ENCODE results near the gene ZDHHC20.
"Not testable (repeated sequence)": the region's sequence is repeated elsewhere in the genome, so short reads cannot be mapped to it uniquely, and the experiment has no call there.

The ZDHHC20 gene

GRCh38 chr13:21435231-21435630, 23.9 kb downstream of the ZDHHC20 start:
- no peak for DNase-seq

DNA sequence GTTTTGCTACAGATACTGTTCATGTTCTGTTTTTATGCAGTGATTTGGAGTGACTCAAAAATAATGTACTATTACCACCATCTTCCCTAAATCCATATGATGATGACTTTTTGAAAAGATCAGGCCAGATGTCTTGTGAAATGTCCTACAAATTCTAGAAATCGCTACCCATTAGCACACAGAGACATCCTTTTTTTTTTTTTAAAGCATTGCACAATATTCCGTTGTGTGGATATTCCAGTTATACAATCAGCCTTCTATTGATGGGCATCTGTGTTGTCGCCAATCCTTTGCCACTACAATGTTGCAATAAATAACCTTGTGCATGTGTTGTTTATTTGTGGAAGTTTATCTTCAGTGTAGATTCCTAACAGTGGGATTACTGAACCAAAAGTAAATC, 24.5 kb downstream of the ZDHHC20 start:
- no peak for DNase-seq

DNA sequence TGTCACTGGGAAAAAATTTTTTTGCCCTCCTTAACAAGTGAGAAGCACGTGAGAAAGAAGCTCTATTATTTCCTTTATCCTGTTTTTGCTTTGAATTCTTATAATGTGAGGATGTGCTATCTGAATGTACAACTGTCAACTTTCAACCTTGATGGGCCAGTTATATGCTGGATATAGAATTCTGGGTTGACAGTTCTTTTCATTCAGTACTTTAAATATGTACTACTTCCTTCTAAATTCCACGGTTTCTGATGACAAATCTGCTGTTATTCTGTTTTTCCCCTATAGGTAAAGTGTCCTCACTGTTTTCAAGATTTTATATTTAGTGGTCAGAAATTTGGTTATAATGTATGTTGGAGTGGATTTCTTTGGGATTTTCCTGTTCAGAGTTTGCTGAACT, 29.9 kb downstream of the ZDHHC20 start:
- no peak for DNase-seq

- DNase-seq, result no peak
These were observed 31.4 kb downstream of the ZDHHC20 start for GRCh38 chr13:21427741-21428140.

GRCh38 chr13:21426238-21426637, 32.9 kb downstream of the ZDHHC20 start:
- no peak for DNase-seq

DNA sequence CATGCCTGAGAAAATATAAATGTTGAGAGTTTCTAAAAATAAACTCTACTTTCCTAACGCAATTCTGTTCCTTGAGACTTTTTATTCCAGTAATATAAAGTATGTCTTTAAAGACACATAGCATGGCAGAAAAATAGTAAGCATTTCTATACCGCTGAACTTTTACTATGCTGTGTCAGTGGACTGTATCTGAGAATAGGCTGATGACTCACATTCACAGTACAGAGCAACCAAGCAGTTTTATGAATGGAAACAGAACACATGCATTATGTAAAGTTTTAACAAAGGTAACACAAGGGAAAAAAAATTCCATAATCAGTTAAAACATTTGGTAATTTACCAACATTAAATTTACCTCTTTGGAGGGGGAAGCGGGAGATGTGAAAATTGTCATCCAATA, 38.4 kb downstream of the ZDHHC20 start:
- no peak for DNase-seq

DNA sequence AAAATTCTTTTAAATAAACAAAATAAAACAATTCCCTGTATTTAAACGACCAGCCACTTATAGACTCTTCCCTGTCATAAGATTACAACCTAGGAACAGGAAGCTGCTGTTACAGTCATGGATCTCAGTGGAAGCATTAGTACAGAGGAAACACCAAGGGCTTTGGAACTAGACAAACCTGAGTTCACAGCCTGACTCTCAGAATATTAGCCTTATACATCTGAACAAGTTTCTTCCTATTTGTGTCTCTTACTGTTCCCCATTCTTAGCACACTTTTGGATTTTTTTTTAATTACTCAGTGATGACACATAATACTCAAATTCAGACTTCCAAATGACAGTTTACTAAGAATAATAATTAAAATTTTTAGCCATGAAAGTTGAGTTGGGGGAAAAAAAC, 46.1 kb downstream of the ZDHHC20 start:
- DNase-seq, result no peak

DNA sequence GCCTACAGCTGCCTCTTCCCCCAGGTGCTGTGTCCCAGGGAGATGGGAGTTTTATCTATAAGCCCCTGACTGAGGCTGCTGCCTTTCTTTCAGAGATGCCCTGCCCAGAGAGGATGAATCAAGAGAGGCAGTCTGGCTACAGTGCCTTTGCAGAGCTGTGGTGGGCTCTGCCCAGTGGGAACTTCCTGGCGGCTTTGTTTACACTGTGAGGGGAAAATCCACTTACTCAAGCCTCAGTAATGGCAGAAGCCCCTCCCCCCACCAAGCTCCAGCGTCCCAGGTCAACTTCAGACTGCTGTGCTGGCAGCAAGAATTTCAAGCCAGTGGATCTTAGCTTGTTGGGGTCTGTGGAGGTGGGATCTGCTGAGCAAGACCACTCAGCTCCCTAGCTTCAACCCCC, 48.6 kb downstream of the ZDHHC20 start:
- not testable (repeated sequence) for DNase-seq

DNA sequence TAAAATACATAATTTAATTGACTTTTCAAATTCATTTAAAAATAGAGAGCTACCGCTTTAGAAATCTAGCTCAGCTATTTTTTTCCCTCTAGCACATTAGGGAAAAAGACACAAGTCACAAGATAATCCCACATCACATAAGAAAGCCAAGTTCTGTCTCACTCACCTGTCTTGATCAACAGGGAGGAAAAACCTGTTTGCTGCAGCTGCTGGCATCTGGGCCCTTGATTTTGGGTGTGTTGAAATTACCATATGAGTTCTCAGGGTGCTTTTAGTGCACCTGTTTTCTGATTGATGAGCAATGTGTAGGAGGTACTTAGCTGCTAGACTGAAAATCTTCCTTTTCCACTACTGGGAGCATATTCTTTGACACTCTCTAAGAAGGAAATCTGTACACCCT, 53.8 kb downstream of the ZDHHC20 start:
- DNase-seq, result no peak

DNA sequence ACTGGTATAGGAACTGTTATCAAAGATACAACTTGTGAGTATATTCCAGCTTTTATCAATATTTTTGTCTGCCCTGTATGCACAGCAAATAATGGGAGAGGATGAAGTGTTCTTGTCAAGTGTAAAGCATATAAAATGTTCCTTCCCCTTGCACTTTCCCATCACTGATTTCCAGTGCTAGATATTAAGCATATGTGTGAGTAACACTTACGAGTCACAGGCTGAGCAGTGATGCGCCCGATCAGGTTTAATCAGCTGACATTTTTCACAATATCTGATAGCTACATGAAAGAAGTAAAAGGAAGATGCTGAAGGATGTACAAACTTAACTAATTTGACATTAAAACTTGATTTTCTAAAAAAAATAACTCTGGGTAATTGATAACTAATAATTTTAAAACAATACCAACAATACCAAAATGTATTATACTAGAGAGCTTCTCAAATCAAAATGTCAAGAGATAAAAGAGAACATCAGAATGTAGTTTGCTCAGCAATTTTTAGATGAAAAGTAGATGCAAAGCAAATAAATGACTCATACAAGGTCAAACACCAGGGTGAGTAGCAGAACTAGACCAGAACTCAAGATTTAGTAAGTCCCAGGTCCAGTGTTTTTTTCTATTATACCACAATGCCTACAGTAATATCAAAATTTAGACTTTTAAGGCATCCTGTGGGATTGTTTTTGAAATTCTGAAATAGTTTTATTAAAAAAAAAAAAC, 56.4 kb downstream of the ZDHHC20 start:
- no peak for DNase-seq

DNA sequence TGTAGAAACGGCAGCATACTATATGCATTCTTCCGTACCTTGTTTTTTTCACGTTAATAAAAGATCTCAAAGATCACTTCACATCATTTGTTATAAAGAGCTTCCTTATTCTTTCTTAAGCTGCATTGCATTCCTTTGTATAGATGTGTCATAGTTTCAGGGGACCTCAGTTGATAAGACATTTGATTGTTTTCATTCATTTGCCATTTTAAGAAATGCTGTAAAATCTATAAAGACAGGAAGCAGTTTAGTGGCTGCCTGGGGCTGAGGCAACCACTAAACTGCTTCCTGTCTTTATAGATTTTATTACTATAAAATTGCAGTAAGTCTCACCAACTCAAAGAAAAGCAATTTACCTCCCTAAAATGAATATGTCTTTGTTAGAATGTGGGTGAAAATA, 59.4 kb downstream of the ZDHHC20 start:
- DNase-seq, result no peak

DNA sequence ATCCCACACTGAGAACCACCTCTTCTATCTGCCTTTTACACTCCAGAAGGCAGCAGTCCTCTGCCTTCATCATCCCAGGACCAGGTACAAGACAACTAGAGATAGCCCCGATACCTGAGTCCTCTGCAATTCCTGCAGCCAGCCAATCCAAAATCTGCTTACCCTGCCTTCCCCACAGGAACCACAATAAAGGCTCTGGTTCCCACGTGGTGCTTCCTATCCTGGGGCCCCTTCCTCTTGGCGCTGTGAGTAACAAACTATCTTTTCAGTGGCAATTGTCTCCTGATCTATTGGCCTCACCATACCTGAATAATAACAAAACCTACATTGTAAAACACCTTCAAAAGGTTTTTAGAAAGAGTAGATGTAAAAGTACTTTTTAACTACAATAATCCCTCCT, 63.1 kb downstream of the ZDHHC20 start:
- DNase-seq, result no peak

DNA sequence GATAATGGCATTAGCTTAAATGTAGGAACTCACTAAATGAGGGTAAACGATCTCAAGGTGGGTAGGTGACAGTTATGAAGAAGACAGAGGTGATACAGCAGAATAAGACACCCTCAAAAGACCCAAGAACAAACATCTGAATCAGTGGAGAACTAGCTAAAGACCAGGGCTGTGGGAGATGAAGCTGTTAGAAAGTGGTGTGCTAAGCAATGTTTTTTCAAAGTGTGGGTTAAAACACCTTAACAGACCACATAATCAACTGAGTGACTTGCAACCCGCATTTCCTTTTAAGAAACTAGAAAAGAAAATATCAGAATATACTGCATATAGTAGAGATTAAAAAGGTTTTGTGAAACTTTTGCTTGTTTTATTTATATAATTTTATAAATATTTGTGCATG, 70.0 kb downstream of the ZDHHC20 start:
- no peak for DNase-seq

GRCh38 chr13:21385710-21386109, 73.4 kb downstream of the ZDHHC20 start:
- DNase-seq, result no peak

- no peak for DNase-seq
These were observed 76.0 kb downstream of the ZDHHC20 start for GRCh38 chr13:21383090-21383489.

GRCh38 chr13:21376998-21377985, 81.8 kb downstream of the ZDHHC20 start:
- not testable (repeated sequence) for DNase-seq

DNA sequence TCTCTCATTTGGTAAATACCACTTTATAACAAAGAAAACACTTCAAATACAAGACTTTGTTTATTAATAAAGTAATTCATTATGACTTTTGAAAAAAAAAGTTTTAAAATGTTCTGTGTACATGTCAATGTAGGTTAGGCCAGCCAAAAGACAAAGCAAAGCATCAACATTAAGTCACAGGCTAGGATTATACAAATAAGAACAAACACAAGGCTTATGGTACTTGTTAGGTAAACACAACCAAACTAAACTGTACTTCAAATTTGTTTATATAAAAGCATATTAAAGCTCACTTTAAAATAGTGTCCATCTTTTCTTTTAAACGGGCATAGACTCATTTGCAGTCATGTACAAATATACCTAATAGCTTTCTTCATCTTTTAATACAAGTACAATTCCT, 86.6 kb downstream of the ZDHHC20 start:
- no peak for DNase-seq

GRCh38 chr13:21371011-21371410, 88.1 kb downstream of the ZDHHC20 start:
- no peak for DNase-seq

DNA sequence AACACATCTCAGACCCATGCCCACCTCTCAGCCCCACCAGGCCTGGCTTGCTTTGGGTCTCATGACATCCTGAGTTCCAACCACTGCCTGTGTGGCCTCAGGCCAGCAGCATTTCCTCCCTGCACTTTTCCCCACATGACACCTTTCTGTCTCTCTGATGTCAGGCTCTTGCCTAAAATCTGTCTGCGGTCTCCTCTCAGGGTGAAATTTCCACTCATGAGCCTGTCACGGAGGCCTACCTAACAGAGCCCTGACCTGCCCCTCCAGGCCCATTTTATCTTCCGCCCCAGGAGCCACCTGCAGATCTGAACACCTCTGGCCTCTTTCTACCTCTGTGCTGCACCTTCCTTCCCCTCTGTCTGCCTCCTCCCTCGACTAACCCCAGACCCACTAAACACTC, 93.5 kb downstream of the ZDHHC20 start:
- no peak for DNase-seq

- no peak for DNase-seq
These were observed 94.2 kb downstream of the ZDHHC20 start for GRCh38 chr13:21364916-21365315.

- no peak for DNase-seq
These were observed 94.7 kb downstream of the ZDHHC20 start for GRCh38 chr13:21364357-21364756.

GRCh38 chr13:21362741-21363140, 96.4 kb downstream of the ZDHHC20 start:
- DNase-seq, result no peak

- DNase-seq, result no peak
These were observed 97.4 kb downstream of the ZDHHC20 start for GRCh38 chr13:21361706-21362105.

GRCh38 chr13:21361123-21361522, 98.0 kb downstream of the ZDHHC20 start:
- no peak for DNase-seq
